AG09309 (cell line): ENCODE measurements around the gene RARS1.

Experiments used
- DNase-seq: peaks from one replicate; pipeline ENCODE4 v3.0.0-alpha.2; 2010; ENCODE audit warnings: low read depth
- H3K4me3 ChIP-seq: 2 replicates; pipeline ENCODE4 v1.5.1; 2011; ENCODE audit warnings: mild to moderate bottlenecking, low read depth, low read length, moderate library complexity; ENCODE audit not compliant: control insufficient read depth
- CTCF ChIP-seq: IDR thresholded peaks from 2 replicates; pipeline ENCODE4 v1.5.1; 2011; ENCODE audit warnings: mild to moderate bottlenecking, low read depth, low read length, inconsistent platforms; ENCODE audit not compliant: insufficient read depth, control insufficient read depth; ENCODE audit errors: missing control alignments

RARS1 gene

GRCh38 chr5:168449166-168449565, 37.1 kb upstream of the RARS1 start:
- DNase-seq = no peak
- H3K4me3 ChIP-seq = no peak overlapping the region
- TF ChIP-seq CTCF = no peak

- TF ChIP-seq CTCF = no peak
- H3K4me3 ChIP-seq = no peak overlapping the region
- no peak for DNase-seq
These were observed 34.7 kb upstream of the RARS1 start for GRCh38 chr5:168451565-168451964.

GRCh38 chr5:168455201-168455600, 31.1 kb upstream of the RARS1 start:
- H3K4me3 ChIP-seq = no peak overlapping the region
- DNase-seq = no peak
- no peak for TF ChIP-seq CTCF

- no peak for DNase-seq
- H3K4me3 ChIP-seq = no peak overlapping the region
- TF ChIP-seq CTCF = no peak
These were observed 28.7 kb upstream of the RARS1 start for GRCh38 chr5:168457542-168457941.

- H3K4me3 ChIP-seq = no peak overlapping the region
- TF ChIP-seq CTCF = no peak
- no peak for DNase-seq
These were observed 25.7 kb upstream of the RARS1 start for GRCh38 chr5:168460606-168461005.

- no peak for TF ChIP-seq CTCF
- no peak overlapping the region for H3K4me3 ChIP-seq
- DNase-seq = no peak
These were observed 23.2 kb upstream of the RARS1 start for GRCh38 chr5:168463081-168463480.

- TF ChIP-seq CTCF = no peak
- DNase-seq = no peak
- H3K4me3 ChIP-seq = no peak overlapping the region
These were observed 22.1 kb upstream of the RARS1 start for GRCh38 chr5:168464214-168464613.
